ENCODE data around the gene PRPF18.

DNA sequence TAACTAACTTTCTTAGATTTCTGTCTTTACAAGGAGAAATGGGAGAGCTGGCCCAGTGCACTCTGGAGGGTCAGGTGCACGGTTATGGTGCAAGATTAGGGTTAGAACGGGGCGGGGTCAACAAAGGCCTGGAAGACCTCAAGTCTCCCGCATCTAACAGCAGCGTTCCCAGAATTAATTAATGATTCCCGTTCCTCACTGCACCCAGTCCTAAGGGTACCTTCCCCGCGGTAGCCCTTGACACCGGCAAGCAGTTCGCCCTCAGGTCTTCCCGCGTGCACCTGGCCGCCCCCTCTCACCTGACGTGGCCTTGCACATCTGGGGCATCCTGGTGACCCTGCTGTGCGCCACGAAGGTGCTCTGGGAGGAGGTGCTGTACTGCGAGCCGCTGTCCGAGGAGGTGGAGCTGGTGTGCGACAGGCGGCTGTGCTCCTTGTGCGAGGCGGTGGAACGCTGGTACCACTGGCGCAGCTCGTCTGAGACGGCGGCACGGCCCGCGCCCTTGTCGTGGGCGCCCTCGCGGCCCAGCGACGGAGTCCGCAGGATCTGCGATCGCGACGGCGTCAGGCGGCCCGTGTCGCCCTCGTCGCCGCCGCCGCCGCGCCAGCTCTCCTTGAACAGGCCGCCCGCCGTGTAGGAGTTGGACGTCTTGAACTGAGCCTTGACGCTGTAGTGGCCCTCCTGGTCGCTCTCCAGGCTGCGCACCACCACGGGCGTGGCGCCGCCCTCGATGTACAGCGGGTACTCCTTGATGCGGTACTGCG, 69.8 kb downstream of the PRPF18 start:
- TF ChIP-seq, protein P1, sequence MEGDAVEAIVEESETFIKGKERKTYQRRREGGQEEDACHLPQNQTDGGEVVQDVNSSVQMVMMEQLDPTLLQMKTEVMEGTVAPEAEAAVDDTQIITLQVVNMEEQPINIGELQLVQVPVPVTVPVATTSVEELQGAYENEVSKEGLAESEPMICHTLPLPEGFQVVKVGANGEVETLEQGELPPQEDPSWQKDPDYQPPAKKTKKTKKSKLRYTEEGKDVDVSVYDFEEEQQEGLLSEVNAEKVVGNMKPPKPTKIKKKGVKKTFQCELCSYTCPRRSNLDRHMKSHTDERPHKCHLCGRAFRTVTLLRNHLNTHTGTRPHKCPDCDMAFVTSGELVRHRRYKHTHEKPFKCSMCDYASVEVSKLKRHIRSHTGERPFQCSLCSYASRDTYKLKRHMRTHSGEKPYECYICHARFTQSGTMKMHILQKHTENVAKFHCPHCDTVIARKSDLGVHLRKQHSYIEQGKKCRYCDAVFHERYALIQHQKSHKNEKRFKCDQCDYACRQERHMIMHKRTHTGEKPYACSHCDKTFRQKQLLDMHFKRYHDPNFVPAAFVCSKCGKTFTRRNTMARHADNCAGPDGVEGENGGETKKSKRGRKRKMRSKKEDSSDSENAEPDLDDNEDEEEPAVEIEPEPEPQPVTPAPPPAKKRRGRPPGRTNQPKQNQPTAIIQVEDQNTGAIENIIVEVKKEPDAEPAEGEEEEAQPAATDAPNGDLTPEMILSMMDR (conservative IDR thresholded peaks at IDR 0.05): no peak
- no peak for TF ChIP-seq EZH2 (IDR thresholded peaks at IDR 0.05; ENCODE audit: low read depth)

All from PC-9 (cell line).